Measurements from ENCODE around the gene CCNK.

The CCNK gene

GRCh38 chr14:99480917-99481744, at the start of gene CCNK:
TSS of gene CCNK (plus strand) at chr14:99481409. CDS start at chr14:99492678, 11,269 bp downstream.
- Histone ChIP-seq H3K4me3 (peak within 1 kb of the TSS; percentile 84 to 96 (median 94)), H3K27ac (peak within 1 kb of the TSS; percentile 76 to 98 (median 93))

DNA sequence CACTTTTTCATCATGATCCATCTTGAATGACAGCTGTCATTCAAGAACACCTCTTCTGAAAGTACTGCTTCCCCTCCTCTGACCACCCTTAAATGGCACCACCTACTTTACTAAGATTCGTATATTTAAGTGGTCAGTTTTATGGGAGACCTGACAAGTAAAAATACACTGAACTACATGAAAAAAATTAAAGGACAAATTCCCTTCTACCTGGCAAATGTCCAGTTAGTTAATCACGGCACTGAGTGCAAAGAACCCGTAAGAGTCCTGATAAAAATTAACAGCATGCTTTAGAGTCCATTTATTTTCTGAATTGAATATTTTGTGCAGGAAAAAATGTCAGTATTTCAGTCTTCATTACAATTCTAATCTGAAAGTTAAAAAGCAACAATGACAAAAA, 49.2 kb upstream of the CCNK start:
- Histone ChIP-seq H3K4me3 (no peak overlapping the region), H3K27ac (no peak overlapping the region)

GRCh38 chr14:99432485-99432884, 48.7 kb upstream of the CCNK start:
- Histone ChIP-seq H3K27ac (no peak overlapping the region), H3K4me3 (no peak overlapping the region)

GRCh38 chr14:99435327-99435726, 45.9 kb upstream of the CCNK start:
- no peak overlapping the region for H3K4me3 ChIP-seq
- no peak overlapping the region for H3K27ac ChIP-seq

DNA sequence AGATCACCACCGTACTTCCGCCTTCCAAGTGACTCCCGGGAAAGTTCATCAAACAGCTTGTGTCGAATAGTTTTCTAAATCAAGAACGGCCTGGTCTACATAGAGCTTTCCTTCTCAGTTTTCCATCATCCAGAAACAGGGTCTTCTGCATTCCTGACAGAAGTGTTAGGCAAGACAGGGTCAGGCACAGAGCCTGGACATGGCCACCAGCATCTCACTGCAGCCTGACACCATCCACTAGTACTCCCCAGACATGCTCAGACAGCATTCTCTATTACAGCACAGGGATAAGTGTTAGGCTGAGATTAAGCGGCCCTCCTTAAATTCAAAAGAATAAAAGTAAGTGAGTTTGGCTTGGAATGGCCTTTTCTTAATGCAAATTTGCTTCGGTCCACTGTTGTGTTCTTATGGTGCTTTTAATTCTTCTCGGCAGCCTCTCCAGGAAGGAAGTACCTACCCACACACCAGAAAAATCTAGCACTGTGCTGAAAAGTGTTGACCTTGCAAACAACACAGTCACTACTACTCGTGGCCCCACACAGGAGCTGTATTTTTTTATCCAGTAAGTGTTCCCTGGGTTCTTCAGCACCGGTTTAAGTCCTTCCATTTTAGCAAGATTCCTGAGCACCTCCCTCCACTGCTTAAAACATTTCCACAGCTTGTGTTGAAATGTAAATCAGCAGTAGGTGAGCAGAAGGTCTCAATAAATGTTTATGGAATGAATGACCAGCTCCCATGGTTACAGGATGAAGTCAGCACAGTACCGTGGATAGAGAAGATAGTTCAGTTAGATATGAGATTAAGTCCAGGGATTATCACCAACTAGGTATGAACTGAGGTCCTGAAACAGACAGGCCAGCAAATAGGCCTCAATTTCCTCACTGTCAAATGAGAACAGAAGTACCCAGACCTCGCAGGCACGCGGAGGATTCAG, 44.7 kb upstream of the CCNK start:
- Histone ChIP-seq H3K27ac (peak overlapping the region in 6 of 21 experiments; percentile 27 to 48 (median 36)), H3K4me3 (no peak overlapping the region)

DNA sequence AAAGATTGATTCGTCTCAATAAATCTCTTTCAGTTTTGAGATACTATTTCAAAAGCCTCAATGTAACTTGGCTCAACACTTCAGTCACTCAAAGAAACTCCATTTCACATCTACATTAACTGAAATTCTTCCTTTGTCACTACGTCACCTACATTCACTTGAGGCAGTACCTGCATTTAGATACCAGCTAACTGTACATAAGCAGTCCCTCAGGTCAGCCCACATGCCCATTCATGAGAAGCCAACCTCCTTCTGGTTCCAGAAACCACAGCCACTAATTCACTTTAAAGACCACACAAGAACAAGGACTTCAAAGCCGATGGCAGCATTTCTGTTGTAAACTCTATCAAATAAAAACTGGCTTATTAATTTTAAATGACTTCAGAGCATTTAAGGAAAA, 43.5 kb upstream of the CCNK start:
- H3K27ac ChIP-seq: peak overlapping the region in 1 of 21 experiments; percentile 48
- no peak overlapping the region for H3K4me3 ChIP-seq

- Histone ChIP-seq H3K4me3 (no peak overlapping the region), H3K27ac (no peak overlapping the region)
Observed at GRCh38 chr14:99440278-99440677, 40.9 kb upstream of the CCNK start.

- Histone ChIP-seq H3K4me3 (no peak overlapping the region), H3K27ac (no peak overlapping the region)
Observed at GRCh38 chr14:99441157-99441870, 39.9 kb upstream of the CCNK start.

DNA sequence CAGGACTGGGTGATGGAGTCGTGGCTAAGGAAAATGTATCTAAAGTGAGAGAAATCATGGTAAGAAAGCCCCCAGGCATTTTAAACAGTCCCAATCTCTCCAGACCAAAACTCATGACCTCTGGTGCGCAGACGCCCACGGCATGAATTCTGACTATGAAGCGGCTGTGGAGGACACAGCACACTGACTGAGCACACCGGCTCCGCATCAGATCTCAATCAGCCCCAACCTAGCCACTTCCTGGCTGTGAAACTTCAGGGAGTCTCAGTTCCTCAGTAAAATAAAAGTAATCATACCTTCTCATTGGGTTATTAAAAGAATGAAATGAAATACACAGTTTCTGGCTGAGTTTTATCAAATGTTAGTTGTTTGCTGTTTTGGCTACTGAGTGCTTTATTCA, 39.3 kb upstream of the CCNK start:
- no peak overlapping the region for H3K4me3 ChIP-seq

DNA sequence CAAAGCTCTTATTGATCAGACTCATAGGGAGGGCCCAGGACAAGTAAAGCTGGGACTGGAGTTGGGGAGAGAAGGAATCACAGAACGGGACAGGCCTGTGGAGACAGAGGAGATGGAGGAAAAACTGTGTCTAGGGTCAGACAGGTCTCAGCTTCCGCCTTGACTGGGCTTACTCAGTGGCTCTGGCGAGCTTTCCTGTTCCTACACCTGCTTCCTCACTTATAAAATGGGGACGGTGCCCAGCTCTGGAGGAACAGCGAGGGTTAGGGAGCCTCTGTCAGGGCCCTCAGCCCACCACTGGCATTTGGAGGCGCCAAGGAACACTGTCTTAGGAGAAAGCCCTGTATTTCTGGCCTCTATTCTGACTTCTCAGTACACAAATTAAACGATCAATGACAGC, 35.3 kb upstream of the CCNK start:
- no peak overlapping the region for H3K27ac ChIP-seq

More for the DNA sequence above, 39.3 kb upstream of the CCNK start:
- no peak overlapping the region for H3K27ac ChIP-seq

DNA sequence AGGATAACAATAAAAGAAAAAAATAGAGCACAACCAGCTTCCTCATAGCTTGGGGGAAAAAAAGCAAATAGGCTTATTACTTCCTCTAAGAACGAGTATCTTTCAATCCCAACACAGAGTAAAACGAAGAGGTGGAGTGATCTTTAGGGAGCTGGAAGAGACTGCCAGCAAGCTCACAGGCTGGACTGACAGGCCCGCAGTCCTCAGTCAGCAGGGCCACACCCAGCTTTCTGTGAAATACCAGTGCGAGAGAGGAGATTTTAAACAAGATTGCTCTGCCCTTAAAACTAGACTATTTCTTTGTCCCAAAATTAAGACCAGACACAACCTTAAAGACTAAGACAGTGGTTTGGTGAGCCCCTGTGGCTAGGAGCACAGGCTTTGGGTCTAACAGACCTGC, 33.5 kb upstream of the CCNK start:
- Histone ChIP-seq H3K4me3 (no peak overlapping the region), H3K27ac (no peak overlapping the region)

More for the DNA sequence above, 35.3 kb upstream of the CCNK start:
- H3K4me3 ChIP-seq: no peak overlapping the region

DNA sequence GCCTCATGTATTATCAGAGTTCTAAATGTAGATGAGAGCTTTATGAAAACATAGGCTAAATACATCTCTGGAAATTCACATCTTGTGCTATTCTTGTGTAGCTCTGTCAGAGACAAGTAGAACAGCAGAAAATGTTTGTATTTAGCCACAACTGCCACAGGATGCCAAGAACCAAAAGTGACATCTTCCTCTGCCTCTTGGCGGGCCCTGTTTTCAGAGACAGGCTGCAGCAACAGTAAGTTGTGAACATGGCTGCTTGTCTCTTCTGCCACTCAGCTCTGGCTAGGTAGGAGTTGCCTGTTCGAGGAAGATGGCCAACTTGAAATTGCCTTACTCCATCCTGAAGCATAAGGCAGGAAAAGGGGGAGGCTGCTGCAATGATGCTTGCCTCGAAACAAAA, 30.9 kb upstream of the CCNK start:
- Histone ChIP-seq H3K4me3 (no peak overlapping the region), H3K27ac (no peak overlapping the region)

DNA sequence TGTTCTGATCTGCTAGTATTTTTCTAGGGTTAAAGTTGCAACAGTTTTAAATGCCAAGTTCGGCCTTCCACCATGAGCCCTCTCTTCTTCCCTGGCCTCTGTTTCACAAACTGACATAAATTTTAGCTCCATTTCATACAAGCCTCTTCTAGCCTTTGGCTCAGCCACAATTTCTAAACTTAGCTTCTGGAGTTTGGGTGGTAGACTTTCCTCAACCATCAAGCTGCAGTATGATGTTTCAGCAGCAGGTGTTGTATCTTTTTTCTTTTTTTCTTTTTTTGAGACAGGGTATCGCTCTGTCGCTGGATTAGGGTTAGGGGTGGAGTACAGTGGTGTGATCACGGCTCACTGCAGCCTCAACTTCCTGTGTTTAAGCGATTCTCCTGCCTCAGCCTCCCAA, 30.0 kb upstream of the CCNK start:
- Histone ChIP-seq H3K4me3 (no peak overlapping the region), H3K27ac (no peak overlapping the region)

DNA sequence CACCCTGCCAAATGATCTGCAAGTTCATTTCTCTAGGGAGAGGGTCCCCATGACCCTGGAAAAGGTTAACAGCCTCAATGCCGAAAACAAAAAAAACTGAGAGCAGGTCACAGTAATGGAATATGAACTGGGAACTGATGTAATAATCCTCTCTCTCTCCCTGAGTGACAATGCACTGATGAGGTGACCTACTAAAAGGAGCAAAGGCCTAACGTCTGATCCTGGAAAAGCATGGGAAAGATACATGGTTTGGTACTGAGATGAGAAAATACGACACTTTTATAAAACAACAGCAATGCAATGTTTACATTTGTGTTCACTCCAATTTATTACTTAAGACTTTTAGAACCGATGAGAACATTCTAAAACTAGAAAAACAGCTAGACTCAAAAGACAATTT, 28.2 kb upstream of the CCNK start:
- Histone ChIP-seq H3K4me3 (no peak overlapping the region), H3K27ac (no peak overlapping the region)

DNA sequence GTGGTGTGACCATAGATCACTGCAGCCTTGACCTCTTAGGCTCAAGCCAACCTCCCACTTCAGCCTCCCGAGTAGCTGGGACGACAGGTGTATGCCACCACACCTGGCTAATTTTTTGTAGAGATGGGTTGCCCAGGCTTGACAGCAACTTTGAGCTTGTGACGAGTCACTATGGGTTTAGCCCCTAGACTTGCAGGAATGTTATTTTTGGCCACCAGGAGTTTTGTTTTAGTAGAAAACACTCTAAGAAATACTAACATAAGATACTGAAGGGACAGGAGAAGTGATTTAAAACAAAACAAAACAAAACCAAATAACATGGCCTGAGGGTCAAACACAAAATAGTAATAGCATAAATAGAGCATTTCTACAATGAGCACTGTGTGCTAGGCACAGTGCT, 27.0 kb upstream of the CCNK start:
- no peak overlapping the region for H3K4me3 ChIP-seq
- H3K27ac ChIP-seq: no peak overlapping the region

DNA sequence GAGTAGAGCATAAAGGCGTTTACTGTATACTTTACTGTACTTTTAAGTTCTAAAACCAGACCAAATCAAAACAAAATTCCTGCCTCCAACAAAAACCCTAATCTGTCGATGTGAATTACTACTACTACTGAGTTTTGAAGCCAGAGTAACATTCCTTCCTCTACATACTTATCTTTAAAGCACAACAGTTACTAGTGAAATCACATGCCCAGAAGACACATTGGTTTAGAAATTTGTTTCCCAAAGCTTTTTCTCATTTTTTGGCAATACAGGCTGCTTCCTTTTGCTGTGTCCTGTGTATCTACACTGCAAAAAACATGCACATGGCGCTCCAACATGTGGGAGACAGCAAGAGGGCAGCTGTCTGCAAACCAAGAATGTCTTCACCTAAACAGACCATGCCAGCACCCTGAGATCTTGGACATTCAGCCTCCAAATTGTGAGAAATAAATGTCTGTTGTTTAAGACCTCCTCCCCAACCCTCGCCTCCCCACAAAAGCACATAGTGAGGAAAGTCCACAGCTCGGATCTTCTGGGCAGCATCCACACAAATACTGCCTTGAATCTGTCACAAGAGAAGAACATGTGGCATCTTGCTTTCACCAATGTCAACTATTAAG, 21.6 kb upstream of the CCNK start:
- H3K4me3 ChIP-seq: no peak overlapping the region
- H3K27ac ChIP-seq: no peak overlapping the region

DNA sequence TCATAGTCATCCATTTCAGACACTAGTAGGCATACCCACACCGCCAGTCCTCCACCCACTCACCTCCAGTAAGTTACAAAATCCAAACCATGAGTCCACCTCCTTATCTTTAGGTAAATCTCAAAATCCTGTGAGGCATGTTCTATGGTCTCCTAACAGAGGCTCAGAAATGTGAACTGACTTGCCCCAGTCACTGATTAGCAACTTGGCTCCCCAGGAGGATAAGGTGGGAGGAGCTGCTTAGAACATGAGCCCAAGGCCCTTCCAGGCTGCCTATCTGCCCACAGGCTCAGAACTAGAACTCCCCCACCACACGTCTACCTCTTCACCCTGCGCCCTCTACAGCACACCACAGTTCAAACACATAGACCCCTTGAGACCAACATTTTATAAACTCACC, 20.4 kb upstream of the CCNK start:
- Histone ChIP-seq H3K27ac (no peak overlapping the region), H3K4me3 (no peak overlapping the region)

DNA sequence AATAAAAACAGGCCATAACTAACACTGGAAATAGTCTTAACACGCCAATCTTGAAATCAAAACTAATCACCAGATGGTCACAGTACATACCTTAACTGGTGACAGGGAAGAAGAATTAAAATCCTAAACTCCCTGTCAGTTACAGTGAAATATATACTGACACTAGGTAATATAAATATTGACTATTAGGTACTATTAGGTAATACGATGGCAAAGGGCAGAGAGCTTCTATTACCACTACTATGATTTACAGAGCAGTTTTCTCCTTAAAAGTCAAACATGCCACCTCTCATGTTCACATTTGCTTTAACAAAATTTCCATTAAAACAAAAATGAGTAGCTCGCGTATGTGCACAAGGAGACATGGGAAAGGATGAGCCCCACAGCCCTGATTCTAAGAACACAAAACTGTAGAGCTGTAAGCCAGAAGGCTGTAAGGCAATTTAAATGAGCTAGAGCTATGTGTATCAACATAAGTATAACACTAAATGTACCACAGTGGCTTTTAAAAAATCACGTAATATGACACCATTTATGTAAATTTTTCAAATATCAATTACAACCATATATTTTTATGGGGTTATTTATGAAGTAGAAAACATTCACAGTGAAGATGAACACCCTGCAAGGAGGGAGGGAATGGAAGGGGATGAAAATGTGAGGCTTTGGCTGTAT, 19.7 kb upstream of the CCNK start:
- no peak overlapping the region for H3K27ac ChIP-seq
- no peak overlapping the region for H3K4me3 ChIP-seq

- H3K4me3 ChIP-seq: no peak overlapping the region
- no peak overlapping the region for H3K27ac ChIP-seq
Observed at GRCh38 chr14:99462210-99462609, 19.0 kb upstream of the CCNK start.

Measured in skin epidermis (tissue), 12 donors.